HG03045 (cell line): ENCODE measurements around the gene ARL16.
"Not testable (repeated sequence)": the region's sequence is repeated elsewhere in the genome, so short reads cannot be mapped to it uniquely, and the experiment has no call there.

Source experiments
- ATAC-seq: cut with Tn5 transposase; IDR thresholded peaks from one replicate; pipeline ENCODE4 v1.9.1; 2021; ENCODE audit warnings: mild to moderate bottlenecking, moderate library complexity; ENCODE audit not compliant: unreplicated experiment

Gene ARL16

DNA sequence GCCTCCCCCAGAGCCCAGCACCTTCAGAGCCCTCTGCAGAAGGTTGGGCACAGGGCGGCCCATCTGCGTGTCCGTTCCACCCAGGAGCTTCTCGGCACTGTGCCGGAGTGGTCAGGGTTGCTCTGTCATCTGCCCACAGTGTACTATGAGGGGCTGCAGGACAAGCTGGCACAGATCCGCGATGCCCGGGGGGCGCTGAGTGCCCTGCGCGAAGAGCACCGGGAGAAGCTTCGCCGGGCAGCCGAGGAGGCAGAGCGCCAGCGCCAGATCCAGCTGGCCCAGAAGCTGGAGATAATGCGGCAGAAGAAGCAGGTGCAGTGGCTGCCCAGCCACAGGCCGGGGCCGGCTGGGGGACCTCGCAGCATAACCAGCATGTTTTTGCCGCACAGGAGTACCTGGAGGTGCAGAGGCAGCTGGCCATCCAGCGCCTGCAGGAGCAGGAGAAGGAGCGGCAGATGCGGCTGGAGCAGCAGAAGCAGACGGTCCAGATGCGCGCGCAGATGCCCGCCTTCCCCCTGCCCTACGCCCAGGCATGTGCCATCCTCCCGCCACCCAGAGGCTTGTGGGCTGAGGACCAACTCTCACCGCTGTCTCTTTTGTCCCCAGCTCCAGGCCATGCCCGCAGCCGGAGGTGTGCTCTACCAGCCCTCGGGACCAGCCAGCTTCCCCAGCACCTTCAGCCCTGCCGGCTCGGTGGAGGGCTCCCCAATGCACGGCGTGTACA lies 12.8 kb upstream of the ARL16 start:
- ATAC-seq, result no peak

DNA sequence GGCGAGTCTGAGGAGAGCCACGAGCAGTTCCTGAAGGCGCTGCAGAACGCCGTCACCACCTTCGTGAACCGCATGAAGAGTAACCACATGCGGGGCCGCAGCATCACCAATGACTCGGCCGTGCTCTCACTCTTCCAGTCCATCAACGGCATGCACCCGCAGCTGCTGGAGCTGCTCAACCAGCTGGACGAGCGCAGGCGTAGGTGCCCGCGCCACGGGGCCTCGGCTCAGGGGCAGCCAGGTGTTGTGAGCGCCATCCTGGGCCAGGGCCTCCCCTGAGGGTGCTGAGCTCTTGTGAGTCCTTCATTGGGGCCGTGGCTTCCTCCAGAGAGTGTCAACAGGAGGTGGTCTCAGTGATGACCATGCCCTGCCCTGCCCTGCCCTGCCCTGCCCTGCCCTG lies 12.2 kb upstream of the ARL16 start:
- ATAC-seq, result no peak

DNA sequence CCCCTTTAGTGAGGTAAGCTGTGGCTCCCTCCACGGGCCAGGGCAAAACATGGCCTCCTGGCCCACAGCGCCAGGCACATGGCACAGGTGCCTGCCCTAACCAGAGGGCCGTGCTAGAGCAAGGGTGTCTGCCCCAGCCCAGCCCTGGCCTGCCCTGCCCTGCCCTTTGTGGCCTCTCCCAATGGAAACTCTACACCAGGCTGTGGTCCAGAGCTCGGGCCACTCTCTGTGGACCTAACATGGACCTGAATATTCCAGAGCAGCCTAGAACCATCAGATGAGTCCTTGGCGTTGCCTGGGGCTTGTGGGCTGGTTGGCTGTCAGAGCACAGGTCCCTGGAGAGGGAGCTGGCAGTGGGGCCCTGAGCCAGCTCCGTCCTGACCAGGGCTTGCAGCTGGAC lies 11.6 kb upstream of the ARL16 start:
- ATAC-seq, result no peak

DNA sequence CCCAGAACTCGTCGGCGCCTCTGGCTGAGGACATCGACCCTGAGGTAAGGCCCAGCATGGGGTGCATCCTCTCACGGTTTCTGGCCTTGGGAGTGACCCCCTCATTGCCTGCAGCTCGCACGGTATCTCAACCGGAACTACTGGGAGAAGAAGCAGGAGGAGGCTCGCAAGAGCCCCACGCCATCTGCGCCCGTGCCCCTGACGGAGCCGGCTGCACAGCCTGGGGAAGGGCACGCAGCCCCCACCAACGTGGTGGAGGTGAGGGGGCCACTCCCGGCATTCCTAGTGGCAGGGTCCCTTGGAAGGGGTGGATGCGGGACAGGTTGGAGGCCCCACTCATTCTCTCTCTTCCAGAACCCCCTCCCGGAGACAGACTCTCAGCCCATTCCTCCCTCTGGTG lies 11.2 kb upstream of the ARL16 start:
- no peak for ATAC-seq

DNA sequence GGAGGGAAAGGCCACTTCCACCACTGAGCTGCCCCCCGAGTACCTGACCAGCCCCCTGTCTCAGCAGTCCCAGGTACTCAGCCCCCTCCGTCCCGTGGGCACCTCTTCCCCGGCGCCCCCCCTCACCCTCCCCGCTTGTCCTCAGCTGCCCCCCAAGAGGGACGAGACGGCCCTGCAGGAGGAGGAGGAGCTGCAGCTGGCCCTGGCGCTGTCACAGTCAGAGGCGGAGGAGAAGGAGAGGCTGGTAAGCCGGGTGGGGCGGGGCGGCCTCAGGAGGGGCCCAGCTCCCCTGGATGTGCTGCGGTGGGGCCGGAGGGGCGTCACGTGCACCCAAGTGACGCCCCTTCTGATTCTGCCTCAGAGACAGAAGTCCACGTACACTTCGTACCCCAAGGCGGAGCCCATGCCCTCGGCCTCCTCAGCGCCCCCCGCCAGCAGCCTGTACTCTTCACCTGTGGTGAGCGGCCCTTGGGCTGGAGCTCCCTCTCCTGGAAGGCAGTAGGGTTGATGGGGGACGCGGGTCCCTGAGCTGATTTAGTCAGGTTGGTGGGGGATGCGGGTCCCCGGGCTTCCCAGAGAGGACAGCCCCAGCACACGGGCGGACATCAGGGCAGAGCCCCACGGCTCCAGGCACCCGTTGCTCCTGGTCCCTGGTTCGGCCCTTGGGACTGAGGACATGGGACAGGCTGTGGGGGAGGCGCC lies 10.1 kb upstream of the ARL16 start:
- no peak for ATAC-seq

DNA sequence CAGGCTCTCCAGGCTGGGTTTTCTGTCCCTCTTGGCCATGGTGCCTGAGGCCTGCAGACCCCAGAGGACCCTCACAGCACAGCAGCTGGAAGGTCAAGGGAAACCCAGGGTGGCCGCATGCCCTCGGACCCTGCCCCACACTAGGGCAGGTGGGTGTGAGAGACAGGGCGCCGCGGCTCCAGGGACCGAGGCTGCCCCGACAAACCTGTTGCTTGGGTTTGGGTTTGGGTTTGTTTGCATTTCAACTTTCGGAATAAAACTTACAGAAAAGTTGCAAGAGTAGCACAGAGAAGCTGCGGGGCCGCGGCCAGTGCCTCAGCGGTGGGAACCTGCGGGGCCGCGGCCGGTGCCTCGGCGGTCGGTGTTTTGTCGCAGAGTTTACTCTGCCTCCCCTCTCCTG lies 8.0 kb upstream of the ARL16 start:
- no peak for ATAC-seq

DNA sequence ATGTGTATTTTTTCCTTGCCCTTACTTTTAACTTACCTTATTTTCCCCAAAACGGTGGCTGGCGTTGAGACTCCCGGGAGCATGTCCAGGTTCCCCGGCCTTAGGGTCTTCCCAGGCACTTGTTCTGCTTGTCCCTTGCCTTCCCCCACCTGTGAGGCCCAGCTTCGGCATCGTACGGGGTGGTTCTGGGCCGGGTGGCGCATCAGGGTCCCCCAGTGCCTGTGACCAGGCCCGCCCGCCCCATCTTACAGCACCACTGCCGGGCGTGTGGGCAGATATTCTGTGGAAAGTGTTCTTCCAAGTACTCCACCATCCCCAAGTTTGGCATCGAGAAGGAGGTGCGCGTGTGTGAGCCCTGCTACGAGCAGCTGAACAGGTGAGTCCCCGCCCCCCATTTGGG lies 7.6 kb upstream of the ARL16 start:
- no peak for ATAC-seq

DNA sequence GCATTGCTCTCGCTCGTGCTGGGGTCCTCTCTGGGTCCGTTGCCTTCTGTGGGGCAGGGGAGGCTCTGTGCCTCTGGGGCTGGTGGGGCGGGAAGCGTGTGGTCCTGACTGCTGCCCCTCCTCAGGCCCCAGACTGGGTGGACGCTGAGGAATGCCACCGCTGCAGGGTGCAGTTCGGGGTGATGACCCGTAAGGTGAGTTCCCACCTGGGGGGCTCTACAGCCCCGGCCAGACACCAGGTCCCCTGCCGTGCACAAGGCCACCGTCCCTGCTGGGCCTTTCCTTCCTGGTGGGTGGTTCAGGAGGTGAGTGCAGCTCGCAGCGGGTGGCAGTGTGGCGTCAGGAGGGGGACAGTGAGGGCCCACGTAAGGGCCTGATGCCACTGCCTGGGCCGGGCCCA lies 7.0 kb upstream of the ARL16 start:
- ATAC-seq, result no peak

DNA sequence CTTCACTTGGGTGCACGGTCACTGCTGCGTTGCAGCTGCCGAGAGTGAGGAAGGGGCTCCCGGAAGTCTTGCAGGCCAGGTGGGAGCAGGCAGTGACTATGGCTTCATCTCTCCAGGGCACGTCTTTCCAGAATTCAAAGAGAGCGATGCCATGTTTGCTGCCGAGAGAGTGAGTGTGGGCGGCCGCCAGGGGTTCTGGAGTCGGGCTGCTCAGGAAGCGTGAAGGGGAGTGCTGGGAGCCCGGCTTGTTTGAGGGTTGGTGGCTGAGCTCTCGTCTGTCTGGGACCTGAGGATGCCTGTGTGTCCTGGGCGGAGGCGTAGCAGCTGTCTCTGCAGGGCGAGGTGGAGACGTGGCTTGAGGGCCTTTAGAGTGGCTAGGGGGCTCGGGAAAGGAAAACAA lies 6.5 kb upstream of the ARL16 start:
- ATAC-seq, result no peak

DNA sequence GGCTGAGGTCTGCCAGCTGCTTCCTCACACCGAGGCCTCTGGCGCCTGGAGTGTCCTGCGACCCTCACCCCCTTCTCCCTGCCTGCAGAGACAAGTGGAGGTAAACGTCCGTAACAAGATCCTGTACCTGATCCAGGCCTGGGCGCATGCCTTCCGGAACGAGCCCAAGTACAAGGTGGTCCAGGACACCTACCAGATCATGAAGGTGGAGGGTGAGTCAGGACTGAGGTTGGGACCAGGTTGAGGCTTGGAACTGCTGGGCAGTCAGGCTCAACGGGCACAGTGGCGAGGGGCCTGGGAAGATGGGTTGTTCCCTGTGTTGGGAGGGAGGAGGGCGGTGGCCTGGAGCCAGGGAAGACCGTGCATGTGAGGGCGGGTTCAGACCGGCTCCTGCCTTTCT lies 5.0 kb upstream of the ARL16 start:
- ATAC-seq, result no peak

DNA sequence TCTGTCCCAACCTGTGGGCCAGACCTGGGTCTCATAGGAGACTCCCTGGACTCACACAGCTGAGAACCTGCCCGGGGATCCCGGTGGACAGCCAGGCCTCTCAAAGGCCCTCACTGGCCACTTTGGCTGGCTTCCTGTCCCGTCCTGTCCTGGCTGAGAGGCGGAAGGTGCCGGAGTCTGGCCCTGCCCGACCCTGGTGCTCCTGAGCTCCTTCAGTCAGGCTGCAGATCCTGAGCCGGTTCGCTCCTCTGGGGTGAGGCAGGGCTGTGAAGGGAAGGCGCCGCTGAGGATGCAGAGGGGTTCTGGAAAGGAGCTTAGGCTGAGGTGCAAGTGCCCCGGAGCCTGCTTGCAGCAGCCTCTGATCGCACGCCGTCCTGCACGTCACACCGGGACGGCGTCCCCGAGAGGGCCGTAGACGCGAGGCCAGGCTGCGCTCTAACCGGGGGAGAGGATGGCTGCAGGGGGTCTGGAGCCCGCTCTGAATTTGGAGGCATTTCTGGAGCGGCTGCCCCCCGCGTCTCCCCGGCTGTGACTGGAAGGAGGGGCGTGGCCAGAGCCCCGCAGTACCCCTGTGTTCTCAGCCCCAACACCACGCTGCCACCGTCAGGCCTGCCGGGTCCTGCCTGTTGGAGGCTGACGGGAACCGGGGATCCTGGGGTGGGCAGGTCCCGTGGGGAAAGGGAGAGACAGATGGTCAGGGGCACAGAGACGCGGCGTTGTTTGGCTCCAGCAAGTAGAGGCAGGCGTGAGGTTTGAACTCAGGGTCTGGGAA lies 4.4 kb upstream of the ARL16 start:
- ATAC-seq, result no peak

DNA sequence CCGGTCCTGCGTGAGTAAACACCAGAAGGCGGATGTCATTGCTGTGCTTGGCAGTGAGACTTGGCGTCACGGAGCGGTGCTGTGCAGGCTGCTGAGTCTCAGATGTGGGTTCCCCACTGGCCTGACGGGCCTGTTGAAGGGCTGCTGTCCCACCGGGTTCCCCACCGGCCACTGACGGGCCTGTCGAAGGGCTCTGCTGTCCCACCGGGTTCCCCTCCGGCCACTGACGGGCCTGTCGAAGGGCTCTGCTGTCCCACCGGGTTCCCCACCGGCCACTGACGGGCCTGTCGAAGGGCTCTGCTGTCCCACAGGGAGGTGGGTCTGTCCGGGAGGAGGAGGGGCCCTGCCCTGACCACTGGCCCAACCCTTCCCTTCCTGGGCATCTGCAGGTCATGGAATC lies 3.0 kb upstream of the ARL16 start:
- no peak for ATAC-seq

DNA sequence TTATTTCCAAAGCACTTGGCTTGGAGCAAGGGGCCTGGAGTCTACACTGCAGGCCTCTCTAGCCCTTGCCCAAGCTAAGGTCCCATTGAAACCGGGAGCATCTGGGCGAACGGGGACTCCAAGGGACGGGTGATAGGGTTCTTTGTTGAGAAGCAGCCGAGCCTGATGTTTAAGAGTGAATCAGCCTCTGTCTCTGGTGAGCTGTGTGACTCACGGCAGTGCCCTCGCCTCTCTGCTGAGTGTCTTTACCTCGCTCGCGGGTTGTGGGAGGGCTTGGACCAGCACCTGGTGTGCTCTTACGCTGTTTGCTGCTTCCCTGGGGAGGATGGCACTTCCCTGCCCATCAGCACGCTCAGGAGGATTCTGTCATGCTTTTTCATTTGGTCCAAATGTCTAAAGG lies 1.5 kb upstream of the ARL16 start:
- no peak for ATAC-seq

DNA sequence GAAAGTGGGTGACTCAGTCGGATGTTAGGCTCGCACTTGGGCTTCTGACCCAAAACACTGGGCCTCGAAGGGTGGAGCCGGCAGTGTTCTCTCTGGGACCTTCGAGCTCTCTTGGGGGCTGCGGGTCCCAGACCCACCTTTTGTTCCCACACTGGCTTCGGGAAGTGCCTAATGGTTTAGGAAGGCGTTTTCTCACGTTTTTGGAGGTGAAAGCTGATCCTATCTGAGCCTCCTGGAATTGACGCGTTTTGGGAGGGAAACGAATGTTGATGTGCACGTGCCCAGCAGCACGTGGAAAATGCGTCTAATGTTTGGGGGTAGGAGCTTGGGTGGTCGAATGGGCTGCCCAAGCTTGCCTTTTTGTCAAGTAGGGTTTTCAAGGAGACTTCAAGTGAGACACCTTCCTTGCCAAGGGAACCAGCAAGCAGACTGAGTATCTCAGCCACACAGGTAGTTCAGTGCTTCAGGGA lies 880 bp upstream of the ARL16 start:
- no peak for ATAC-seq

DNA sequence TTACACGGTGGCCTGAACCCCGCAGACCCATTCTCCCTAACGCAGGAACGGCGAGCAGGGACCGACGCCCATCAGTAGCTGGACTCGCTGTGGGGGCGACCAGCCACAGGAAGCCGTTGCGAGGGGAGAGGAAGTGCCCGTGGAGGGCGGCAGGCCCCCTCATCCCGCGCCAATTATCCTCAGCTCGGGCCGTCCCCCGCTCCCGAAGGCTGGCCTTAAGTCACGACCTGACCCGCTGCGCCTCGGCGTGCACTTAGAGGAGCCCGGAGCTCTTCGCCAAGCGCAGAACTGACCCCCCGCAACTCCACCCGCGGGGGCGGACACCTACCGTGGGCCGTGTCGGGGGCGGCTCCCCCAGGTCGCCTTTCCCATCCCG lies 401 bp downstream of the ARL16 start:
- no peak for ATAC-seq

DNA sequence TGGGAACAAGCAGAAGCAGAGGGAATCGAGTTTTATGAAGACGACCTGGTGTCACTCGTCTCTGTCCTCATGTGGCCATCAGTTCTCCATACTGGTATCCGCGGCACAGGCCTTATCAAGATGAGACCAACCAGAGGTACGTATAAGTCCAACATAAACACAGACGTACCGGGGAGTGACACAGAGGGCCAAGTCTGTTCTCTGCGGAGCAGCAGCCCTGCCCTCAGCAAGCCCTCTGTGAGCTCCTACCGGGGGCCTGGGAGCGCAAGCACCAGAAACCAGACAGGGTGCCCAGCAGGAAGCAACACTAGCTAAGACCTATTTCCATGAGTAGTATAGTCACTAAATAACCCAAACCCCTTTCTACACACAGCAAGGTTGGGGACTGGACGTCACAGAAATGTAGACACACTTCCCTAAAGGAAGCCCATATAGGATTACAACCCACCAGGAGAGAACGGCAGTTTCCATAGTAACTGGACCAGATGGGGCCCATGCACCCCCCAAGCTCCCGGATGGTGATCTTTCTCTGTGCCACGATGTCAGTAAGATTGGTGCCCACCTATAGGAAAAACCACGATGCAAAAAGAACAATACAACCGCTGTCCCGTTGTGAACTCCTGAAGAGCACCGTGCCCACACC lies 911 bp downstream of the ARL16 start:
- ATAC-seq, result no peak

DNA sequence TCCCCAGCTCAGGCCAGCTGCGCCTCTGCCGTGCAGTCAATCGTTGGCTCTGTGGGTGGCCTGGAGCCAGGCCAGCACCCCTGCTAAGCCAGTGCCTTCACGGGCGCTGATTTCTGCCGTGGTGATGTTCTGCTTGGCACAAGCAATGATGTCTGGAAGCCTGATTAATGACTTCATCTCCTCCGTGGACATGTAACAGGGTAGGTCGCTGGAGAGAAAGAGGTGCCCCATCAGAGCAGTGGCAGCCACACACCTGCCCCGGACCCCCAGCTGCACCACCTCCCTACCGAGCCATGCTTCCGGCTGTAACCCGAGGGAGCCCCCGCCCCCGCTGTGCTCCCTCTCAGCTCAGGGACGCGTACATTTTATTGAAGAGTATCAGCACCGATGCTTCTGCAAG lies 1.9 kb downstream of the ARL16 start:
- ATAC-seq, result no peak

DNA sequence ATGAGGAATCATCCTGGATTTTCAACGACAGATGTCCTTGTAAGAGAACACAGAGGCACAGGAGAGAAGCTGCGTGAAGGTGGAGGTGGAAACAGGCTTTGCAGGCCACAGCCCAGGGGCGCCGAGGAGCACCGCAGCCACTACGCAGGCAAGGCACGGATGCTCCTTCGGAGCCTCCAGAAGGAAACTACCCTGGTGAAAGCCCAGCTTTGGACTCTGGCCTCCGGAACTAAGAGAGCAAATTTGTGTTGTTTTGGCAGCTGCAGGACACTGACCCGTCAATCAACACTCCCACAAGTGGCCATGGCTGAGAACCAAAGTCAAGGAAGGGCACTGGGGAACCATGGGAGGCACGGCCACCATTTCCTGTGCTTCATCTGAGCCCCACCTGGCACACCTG lies 3.4 kb downstream of the ARL16 start:
- ATAC-seq, result no peak

DNA sequence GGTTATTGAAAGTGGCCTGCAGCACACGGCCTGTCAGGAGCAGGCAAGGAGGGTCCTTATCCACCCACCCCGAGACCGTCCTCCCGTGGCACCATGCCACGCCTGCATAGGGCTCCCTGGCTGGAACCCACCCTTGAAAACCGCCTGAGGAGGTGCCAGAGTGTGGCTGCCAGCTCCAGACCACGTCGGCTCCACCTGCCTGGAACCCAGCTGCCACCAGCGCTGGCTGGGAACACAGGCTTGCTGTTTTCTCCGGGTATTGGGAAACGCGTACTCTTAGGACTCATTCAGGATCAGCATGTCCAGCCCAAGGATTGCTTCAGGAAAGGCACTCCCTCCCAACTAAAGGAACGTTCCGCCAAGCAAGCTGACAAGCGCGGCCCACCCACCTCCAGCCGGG lies 6.7 kb downstream of the ARL16 start:
- ATAC-seq, result no peak

DNA sequence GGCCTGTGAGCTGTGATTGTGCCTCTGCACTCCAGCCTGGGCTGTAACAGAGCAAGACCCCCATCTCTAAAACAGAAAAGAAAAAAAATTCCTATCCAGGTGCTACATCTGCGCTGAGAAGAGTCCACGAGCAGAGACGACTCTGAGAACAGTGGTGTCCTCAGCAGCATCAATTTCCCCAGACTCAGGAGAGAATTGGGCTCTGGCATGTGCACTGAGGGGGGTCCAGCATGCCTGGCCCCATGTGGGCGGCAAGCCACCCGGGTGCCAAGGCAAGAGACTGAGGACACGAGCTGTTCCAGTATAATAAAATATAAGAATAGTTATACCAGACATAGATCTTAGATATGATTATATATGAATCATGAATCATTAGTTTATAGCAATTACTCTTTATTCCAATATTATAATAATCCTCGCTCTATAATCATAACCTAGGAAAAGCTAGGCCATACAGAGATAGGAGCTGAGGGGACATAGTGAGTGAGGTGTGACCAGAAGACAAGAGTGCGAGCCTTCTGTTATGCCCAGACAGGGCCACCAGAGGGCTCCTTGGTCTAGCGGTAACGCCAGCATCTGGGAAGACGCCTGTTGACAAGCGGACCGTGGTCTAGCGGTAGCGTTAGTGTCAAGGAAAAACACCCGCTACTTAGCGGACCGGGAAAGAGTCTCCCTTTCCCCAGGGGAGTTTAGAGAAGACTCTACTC lies 7.9 kb downstream of the ARL16 start:
- ATAC-seq, result not testable (repeated sequence)
